ENCODE measurements around the gene SLC36A4. TPM values are rescaled to one million over a fixed set of nuclear protein-coding genes. Genes with fewer than 3 reads are reported as not detected.
A peak's percentile ranks its signal among the peaks of the same experiment; 100 is the strongest.
"Not testable (repeated sequence)": the region's sequence is repeated elsewhere in the genome, so short reads cannot be mapped to it uniquely, and the experiment has no call there.

The SLC36A4 gene
- total RNA-seq = 38.1 TPM

DNA sequence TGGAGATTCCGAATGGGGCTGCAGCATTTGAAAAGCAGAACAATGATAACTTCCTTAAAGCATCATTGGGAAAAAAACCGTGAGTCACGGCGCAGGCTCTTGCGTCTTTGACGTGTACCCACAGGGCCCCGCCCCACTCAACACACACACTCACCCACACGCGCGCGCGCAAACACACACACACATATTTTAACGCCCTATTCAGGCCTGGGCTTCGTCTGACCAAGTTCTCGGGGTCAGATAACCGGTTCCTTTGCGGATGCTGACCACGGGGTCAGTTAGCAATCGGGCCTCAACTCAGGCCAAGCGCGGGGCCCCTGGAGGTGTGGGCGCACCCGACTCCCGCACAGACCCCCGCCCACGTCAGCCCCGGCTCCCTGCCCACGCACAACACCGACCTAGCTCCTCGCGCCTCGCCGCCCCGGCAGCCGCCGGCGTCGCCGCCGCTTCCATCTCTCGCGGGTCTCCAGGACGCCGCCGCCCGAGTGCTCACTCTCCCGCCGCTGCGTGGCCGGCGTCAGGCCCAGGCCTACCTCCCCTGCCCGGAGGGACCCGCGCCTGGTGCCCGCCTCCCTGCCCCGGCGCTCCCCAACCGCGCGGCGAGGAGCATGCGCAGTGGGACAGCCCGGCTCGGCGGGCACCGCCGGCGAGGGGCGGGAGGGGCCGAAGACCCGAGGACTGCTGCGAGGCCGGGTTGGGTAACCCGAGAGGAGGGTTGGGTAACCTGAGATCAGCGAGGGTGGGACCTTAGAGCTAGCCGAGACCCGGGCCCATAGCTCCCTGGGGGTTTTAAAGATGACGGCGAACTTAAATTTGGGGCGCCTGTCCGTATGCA lies at the start of gene SLC36A4:
Gene SLC36A4 (minus strand): TSS at position 612 of the 835 bp plus-strand sequence. CDS start 159 bp downstream, at position 453.
- DNase-seq = peak; percentile 78

GRCh38 chr11:93246790-93247189 lies 49.0 kb upstream of the SLC36A4 start:
- not testable (repeated sequence) for DNase-seq

GRCh38 chr11:93244018-93244417 lies 46.2 kb upstream of the SLC36A4 start:
- DNase-seq = no peak

DNA sequence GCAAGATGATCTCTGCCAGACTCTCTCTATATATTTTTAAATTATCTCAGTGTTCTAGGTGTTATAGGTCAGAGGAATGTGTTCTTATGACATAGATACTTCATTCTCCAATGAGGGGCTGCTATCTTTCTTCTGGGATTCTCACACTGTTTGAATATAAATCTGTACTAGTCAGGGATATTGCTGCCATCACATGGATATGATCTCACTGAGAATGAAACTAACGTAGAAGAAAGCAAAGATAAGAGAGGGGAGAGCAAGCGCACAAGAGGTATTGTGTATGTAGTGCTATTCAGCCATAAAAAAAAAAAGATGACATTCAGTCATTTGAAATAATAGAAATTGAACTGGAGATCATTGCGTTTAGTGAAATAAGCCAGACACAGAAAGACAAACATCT lies 42.2 kb upstream of the SLC36A4 start:
- no peak for DNase-seq

DNA sequence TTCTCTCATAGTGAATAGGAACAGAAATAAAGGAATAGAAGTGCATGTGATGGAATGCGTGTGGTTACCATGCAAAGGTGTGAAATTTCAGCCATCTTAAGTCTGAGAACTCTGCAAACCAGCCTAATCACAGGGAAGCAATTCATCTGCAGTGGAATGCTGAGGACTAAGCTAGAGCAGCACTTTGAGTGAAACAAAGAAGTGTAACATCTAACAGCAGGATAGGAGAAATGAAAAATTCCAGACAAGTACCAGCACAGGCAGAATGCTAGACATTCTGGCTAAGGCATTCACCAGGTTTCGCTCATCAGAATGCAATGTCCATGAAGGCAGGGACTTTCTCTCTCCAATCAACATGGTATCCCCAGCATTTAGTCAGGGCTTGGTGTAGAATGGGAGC lies 41.2 kb upstream of the SLC36A4 start:
- DNase-seq = no peak

- DNase-seq = no peak
Observed at GRCh38 chr11:93236741-93237675, 39.2 kb upstream of the SLC36A4 start.

GRCh38 chr11:93234602-93235207 lies 36.9 kb upstream of the SLC36A4 start:
- peak; percentile 76 for DNase-seq

- no peak for DNase-seq
Observed at GRCh38 chr11:93229876-93230275, 32.1 kb upstream of the SLC36A4 start.

GRCh38 chr11:93225662-93226061 lies 27.9 kb upstream of the SLC36A4 start:
- no peak for DNase-seq

DNA sequence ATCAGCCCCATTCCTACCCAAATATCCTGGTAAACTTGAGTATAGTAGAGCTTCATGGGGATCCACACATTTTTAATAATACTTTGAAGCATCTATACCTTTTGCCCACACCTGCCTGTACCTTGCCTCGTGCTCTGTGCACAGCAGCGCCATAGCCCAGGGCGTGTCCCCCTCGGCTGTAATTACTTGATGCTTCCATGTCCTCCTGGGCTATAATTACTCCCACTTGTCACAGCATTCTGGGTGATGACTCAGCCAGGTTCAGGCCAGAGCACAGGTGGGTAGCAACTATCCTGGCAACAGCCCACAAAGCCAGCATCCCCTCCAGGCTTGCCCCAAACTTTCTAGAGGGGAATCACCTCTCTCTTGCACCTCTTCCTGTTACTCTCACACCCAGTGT lies 23.7 kb upstream of the SLC36A4 start:
- DNase-seq = no peak

DNA sequence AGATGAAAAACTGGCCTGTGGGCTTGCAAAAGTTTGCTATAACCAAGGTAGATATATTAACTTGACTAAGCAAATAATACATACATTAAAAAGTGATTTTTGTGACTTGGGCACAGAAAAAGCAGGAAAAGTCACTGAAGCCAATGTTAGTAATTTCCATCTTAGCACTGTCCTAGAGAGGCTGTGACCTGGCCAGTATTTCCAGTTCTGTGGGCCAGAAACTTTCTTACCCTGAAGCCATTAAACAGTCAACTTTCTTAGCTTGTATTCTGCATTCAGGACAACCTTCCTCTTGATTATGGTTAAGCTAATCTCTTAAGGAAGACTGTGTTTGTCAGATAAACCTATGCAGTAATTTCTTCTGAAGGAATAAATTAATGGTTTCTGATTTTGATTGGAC lies 22.3 kb upstream of the SLC36A4 start:
- no peak for DNase-seq

- no peak for DNase-seq
Observed at GRCh38 chr11:93219440-93219839, 21.6 kb upstream of the SLC36A4 start.

DNA sequence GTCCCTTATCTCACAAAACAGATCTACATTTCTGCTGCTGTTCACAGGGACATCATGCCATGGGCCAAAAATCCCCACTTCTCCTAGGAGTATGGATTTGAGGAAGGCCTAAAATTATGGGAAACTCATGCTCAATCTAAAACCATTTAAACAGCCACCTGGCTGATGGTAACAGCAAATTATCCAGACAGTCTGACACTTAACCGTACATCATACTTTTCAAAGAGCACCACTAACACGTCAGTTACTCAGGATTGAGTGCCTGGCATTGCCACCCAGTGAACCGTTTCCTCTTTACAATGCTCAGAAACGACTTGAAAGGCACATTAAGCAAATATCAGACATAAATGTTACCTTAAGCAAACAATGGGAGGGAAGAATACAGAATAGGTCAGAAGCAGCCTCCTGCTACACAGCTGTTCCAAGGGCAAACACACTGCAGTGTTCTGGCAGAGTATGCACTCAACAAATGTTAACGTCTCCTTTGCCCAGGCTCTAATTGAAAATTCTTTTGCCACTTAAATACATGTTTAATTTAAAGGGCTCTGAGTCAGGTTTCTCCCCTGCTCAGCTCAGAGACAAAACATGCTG lies 18.8 kb upstream of the SLC36A4 start:
- DNase-seq = no peak

- DNase-seq = no peak
Observed at GRCh38 chr11:93213622-93214021, 15.8 kb upstream of the SLC36A4 start.

DNA sequence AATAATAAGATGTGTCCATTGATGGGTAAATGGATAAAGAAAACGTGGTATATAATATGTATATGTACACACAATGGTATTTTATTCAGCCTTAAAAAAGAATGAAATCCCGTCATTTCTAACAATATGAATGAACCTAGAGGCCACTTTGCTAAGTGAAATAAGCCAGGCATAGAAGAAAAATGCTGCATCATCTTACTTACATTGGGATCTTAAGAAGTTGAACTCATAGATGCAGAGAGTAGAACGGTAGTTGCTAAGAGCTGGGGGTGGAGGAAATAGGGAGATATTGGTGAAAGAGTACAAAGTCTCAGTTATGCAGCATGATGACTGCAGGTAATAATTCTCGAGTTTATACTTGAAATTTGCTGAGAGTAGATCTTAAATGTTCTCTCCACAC lies 14.3 kb upstream of the SLC36A4 start:
- no peak for DNase-seq

DNA sequence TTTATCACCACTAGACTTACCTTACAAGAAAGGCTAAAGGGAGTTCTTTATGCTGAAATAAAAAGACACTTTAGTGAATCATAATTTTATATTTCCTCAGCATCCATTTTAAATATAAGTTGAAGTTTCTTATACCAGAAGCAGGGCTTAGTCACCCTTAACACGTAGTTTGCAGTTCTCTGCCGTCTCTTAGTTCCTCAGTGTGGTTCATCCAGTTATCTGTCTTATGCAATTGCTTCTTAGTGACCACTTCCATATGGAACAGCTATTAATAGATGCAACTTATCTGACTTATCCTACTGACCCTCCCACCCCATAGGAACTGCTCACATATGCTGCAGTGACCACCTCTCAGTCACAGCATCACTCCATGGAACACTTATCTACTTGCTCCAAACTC lies 11.7 kb upstream of the SLC36A4 start:
- no peak for DNase-seq

- no peak for DNase-seq
Observed at GRCh38 chr11:93208663-93209270, 11.0 kb upstream of the SLC36A4 start.

GRCh38 chr11:93199616-93200015 lies 1.8 kb upstream of the SLC36A4 start:
- no peak for DNase-seq

DNA sequence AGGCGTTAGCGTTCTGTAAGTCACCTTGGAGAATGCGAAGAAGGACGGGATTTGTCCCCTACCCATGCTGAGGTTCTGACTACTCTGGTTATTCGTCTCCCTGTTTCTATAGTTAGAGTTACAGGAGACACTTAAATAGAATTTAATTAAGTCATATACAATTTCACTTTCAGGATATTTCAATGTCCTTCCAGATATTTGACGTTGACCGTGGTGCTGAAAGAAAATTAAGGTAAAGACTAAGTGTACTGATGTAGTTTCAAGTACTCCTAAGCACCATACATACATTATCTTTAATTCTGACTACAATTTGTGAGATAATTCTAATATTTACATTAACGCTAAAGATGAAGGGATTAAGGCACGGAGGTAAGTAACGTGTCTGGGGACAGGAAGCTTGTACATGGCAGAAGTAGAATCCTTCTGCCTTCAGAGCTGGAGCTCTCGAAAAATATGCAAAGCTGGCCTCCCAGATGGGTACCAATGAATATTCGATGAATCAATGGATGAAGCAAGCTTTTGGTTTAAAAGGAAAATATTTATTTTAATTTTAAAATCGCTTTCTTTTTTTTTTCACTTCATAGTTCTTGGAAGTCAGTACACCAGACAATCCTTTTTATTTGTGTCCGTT lies 539 bp upstream of the SLC36A4 start:
- no peak for DNase-seq

DNA sequence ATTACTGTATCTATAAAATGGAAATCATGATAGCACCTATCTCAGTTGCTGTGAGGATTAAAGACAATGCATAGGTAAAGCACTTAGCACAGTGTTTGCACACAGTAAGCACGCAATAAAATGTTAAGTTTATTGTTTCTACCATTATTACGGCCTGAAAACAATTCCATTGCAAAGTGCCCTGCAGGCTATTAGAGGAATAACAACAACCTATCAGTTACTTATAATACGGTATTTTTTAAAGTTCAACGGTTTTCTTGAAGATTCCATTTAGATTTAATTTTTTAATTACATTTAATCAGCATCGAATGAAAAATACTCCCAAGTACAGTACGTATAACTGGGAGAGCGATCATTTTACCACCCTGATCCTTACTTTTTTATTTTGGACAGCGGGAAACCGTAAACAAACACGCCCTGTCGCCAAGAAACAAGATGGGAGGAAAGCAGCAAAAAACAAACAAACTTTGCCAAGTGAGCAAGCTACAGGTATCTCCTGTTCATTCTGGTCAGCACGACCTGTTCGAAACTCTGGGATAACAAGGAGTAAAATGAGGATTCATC lies 893 bp downstream of the SLC36A4 start:
- no peak for DNase-seq

DNA sequence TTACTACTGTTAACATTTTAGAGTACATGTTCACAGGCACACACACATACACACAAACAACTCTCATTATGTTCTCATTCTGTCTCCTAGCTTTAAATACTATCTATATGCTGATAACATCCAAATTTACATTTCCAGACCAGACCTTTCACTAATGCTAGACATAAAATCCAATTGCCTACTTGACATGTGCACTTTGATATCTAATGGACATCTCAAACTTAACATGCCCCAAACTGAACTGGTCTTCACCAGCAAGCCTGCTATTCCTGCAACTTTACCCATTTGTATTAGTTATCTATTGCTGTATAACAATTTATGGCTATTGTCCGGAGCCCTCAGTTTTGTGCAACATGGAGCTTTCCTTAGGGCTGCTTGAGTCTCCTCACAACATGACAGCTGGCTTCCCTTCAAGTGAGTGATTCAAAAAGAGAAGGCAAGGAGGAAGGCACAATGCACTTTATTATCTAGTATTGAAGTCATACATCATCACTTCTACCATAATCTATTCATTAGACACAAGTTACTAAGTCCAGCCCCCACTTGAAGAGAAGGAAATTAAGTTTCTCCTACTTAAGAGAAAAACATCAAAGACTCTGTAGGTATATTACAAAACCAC lies 3.0 kb downstream of the SLC36A4 start:
- no peak for DNase-seq
